ENCODE results near the gene HTR4.
"Not testable (repeated sequence)": the region's sequence is repeated elsewhere in the genome, so short reads cannot be mapped to it uniquely, and the experiment has no call there.

The HTR4 gene

GRCh38 chr5:148653836-148654781, at the start of gene HTR4:
HTR4 (minus strand) TSS chr5:148654527; CDS start chr5:148637014, 17,513 bp downstream.
- no peak for DNase-seq

DNA sequence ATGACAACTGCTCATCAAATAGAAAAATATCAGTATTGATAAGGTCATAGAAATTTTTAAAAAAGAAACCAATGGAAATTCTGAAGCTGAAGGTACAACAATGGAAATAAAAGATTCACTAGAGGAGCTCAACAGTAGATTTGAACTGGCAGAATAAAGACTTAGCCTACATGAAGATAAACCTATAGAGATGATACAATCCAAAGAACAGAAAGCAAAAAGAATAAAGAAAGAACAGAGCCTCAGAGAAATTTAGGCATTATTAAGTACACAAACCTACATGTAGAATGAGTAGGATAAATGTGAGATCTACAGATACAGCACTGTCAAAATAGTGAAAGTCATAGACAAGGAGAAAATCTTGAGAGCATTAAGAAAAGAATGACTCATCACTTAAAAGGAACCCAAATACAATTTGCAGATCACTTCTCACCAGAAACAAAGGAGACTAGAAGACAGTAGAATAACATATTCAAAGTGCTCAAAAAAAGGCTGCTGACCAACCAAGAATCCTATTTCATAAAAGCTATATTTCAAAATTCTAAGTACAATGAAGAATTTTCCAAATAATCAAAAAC, 47.8 kb upstream of the HTR4 start:
- no peak for DNase-seq

- no peak for DNase-seq
Measured at GRCh38 chr5:148699028-148699427, 44.7 kb upstream of the HTR4 start.

DNA sequence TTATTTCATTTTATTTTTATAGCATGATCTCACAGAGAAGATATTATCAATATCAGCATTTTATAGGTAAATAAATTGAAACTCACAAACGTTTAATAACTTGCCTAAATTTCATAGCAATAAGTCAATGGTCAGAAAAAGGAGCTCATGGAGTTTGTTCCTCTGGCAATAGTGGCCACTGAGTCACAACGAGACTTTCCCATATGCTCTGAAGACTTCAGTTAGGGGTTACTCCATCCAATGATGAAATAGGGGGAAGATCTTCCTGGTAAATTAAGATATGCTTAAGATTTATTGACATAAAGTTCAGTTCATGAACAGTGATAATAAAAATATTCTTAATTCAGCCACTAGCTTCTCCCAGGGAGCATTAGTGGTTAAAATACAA, 43.5 kb upstream of the HTR4 start:
- no peak for DNase-seq

DNA sequence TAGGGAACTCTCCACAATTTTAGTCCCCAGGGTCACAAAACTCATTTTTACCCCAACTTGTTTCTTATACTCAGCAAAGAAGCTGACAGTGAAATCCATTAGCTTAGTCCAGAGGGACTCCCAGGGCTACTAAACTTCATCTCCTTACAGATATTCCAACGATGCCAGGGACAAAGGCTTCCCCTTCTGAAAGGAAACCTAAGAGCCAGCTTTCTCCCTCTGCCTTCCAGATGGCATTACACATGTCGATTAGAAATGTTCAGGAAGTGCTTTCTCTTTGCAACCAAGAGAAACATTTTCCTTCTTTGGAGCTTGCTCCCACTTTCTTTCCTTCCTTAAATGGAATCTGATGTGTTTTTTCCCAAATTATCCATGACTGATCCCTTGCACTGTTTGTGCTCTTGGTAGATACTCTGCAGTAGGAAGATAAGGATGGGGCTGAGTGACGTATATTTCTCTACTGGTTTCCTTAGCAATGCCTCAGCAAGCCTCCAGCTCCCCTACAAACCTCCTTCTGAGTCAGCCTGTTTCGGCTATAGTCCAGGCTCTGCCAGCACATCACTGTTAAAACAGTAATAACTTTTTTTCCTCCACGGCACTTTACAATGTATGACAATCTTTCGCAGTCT, 43.0 kb upstream of the HTR4 start:
- DNase-seq, result peak; percentile 11

DNA sequence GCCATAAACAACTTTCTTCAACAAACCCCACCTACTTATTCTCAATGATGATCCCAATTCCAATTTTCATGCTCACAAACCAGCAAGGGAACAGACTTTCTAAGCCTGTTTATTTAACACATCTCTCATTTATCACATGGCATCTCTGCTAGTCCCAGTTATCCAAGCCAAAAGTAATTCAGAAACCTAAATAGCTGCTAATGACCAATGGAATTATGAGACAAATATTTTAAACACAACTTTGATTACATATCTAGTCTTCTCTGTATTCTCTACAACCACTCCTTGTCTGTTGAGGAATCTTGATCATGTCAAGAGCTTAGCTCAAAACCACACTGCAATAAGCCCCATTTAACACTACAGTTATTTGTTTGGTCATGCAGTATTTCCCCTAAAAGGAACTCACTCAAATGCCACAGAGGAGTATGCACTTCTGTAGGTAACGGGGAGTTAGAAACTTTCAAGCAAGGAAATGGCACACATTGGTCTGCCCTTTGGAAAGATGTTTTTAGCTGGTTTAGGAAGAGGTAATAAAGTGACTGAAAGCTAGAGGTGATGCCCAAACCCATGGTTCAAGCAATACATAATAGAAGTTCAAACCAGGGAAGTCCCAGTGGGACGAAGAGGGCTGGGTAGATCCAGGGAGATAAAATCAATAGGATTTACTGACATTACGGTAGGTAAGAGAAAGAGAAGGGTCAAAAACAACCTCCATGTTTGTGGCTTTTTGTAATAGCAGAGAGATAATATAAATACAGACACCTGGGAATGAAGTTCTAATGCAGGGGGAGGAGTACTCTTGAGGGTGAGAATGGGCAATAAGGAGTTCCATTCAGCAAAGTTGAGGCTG, 42.1 kb upstream of the HTR4 start:
- no peak for DNase-seq

GRCh38 chr5:148690945-148691344, 36.6 kb upstream of the HTR4 start:
- DNase-seq, result no peak

GRCh38 chr5:148688787-148689186, 34.5 kb upstream of the HTR4 start:
- DNase-seq, result no peak

GRCh38 chr5:148687871-148688270, 33.5 kb upstream of the HTR4 start:
- no peak for DNase-seq

DNA sequence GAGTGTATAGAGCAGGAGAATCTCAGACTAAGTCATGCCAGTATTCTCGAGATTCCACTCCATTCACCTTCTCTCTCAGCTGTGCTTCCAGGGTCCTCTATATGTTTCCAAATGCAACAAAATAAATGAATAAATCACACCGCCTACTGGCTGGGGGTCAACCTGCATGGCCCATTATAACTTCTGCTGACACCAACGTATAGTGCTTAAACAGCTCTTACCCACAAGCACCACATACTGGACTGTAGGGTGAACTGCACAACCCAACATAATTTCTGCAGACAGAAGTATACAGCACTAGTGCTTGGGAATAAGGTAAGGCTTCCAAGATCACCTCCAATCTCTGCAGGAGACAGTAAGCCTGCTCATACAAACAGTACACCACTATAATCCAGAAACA, 33.1 kb upstream of the HTR4 start:
- peak; percentile 2 for DNase-seq

DNA sequence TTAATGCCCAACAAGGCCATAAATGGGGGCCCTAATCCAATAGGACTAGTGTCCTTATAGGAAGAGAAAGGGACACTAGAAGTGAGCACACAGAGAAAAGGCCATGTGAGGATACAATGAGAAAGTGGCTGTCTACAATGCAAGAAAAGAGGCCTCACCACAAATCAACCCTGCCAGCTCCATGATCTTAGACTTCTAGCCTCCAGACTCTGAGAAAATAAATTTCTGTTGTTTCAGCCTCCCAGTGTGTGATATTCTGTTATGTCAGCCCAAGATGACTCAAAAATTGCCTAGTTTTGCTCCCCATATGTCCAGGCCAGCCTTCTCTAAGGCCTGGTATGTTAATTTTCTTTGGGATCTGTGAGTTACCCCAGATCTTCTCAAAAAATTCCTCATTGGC, 32.3 kb upstream of the HTR4 start:
- no peak for DNase-seq

DNA sequence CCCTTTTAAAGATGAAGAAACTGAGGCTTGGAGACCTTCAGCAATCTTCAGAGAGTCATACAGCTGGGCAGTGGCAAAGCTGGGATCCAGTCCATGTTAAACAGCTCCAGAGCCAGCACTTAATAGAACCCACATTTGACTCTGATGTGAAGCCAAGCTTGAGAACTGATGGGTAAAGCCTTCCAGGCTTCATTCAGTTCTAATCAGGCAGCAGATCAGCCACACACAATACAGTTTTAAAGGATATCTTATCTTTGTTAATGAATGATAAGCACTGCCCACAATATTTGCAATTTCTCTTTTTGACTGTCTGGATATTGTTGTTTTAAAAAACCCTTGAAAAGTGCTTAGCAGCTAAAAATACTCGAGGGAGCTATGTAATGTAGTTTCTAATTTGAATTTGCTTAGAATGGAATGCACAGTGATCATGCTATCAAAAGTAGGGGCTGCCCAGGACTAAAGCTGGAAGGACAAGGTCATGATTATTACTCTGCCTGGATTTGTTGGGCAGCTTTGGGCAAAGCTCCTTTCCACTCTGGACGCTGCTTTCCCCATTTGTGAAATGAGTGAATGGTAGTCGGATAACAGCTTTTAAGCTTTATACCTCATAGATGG, 31.3 kb upstream of the HTR4 start:
- no peak for DNase-seq

- DNase-seq, result no peak
Measured at GRCh38 chr5:148684528-148684927, 30.2 kb upstream of the HTR4 start.

GRCh38 chr5:148683651-148684050, 29.3 kb upstream of the HTR4 start:
- no peak for DNase-seq

- DNase-seq, result no peak
Measured at GRCh38 chr5:148682058-148683026, 28.0 kb upstream of the HTR4 start.

GRCh38 chr5:148681157-148682057, 27.1 kb upstream of the HTR4 start:
- DNase-seq, result no peak

- not testable (repeated sequence) for DNase-seq
Measured at GRCh38 chr5:148673704-148674103, 19.4 kb upstream of the HTR4 start.

- DNase-seq, result no peak
Measured at GRCh38 chr5:148666353-148666752, 12.0 kb upstream of the HTR4 start.

- no peak for DNase-seq
Measured at GRCh38 chr5:148665431-148665830, 11.1 kb upstream of the HTR4 start.

DNA sequence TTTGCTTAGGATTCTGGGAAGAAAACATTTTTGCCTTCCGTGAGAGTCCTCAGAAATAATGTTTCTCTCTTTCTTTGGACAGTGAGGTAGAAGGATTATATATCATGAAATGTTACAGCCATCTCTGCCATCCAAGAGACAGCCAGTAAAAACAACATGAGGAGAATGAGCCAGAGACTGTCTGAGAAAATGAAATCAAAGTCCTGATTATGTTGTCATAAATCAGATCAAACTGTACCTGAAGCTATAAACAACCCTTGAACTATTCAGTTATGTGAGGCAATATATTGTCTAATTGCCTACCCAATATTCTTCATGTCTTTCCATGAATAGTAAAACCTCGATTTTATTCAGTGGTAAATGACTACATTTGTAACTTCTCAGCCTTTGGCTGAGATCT, 9.2 kb upstream of the HTR4 start:
- no peak for DNase-seq
